WTC11 (cell line): ENCODE results near the gene FOXB2. TPM values are rescaled to one million over a fixed set of nuclear protein-coding genes. Genes with fewer than 3 reads are reported as not detected.

Experiments used
- ATAC-seq: fragments of 200-7000 bp; cut with Tn5 transposase; 2 replicates; pipeline ENCODE4 v1.10.0; 2021; ENCODE audit warnings: mild to moderate bottlenecking, moderate library complexity
- CTCF ChIA-PET: fragments of 300-600 bp; sonication (Branson Sonifier 250); formaldehyde crosslinking; loops from one replicate; lab custom pipeline; 2021; ENCODE audit warnings: antibody characterized with exemption; lab: Charles Lee
- POLR2A ChIA-PET: fragments of 350-600 bp; sonication (Branson Sonifier 250); formaldehyde crosslinking; loops from one replicate; lab custom pipeline; 2021; ENCODE audit warnings: antibody characterized with exemption; lab: Charles Lee
- DNase-seq: peaks from one replicate; pipeline ENCODE4 v3.0.0; 2021; ENCODE audit warnings: low spot score
- H3K27ac Mint-ChIP-seq: 2 replicates; pipeline ENCODE4 v1.8.0; 2021; ENCODE audit warnings: mixed read lengths
- H3K27me3 Mint-ChIP-seq: 2 replicates; pipeline ENCODE4 v1.8.0; 2021; ENCODE audit warnings: low read depth, mild to moderate bottlenecking, moderate library complexity, mixed read lengths
- H3K36me3 Mint-ChIP-seq: 2 replicates; pipeline ENCODE4 v1.8.0; 2021; ENCODE audit warnings: mixed read lengths
- H3K4me1 Mint-ChIP-seq: 2 replicates; pipeline ENCODE4 v1.8.0; 2022; ENCODE audit warnings: mixed read lengths
- H3K4me3 Mint-ChIP-seq: 2 replicates; pipeline ENCODE4 v1.8.0; 2021; ENCODE audit warnings: mild to moderate bottlenecking, moderate library complexity, mixed read lengths
- H3K9me3 Mint-ChIP-seq: 2 replicates; pipeline ENCODE4 v1.8.0; 2021; ENCODE audit warnings: mixed read lengths
- ATF3 ChIP-seq: sonication (generic); formaldehyde crosslinking; conservative IDR thresholded peaks from 2 replicates; pipeline ENCODE4 v1.8.1; 2022; ENCODE audit warnings: mild to moderate bottlenecking, missing genetic modification reagents
- FOXJ3 ChIP-seq: sonication (generic); formaldehyde crosslinking; IDR thresholded peaks from 2 replicates; pipeline ENCODE4 v1.9.0; 2021; ENCODE audit warnings: missing genetic modification reagents, mild to moderate bottlenecking, borderline replicate concordance
- GRHL2 ChIP-seq: fragments of 250-450 bp; sonication (Bioruptor Pico); IDR thresholded peaks from 2 replicates; pipeline ENCODE4 v1.8.0; 2022; ENCODE audit warnings: mild to moderate bottlenecking, moderate library complexity; ENCODE audit not compliant: insufficient replicate concordance, severe bottlenecking
- JUN ChIP-seq: sonication (generic); formaldehyde crosslinking; IDR thresholded peaks from 2 replicates; pipeline ENCODE4 v1.8.0; 2023; ENCODE audit warnings: mild to moderate bottlenecking, missing genetic modification reagents
- KAT7 ChIP-seq: sonication (generic); formaldehyde crosslinking; IDR thresholded peaks from 2 replicates; pipeline ENCODE4 v1.8.1; 2023; ENCODE audit warnings: missing genetic modification reagents, mild to moderate bottlenecking, borderline replicate concordance
- MLX ChIP-seq: sonication (generic); formaldehyde crosslinking; IDR thresholded peaks from 2 replicates; pipeline ENCODE4 v1.8.1; 2023; ENCODE audit warnings: mild to moderate bottlenecking, missing genetic modification reagents, moderate library complexity
- NFYB ChIP-seq: sonication (generic); formaldehyde crosslinking; conservative IDR thresholded peaks from 2 replicates; pipeline ENCODE4 v1.8.0; 2022; ENCODE audit warnings: low read depth, missing genetic modification reagents
- NR2C2 ChIP-seq: sonication (generic); formaldehyde crosslinking; IDR thresholded peaks from 2 replicates; pipeline ENCODE4 v1.8.0; 2022; ENCODE audit warnings: mild to moderate bottlenecking, missing genetic modification reagents
- SMAD3 ChIP-seq: sonication (generic); formaldehyde crosslinking; IDR thresholded peaks from 2 replicates; pipeline ENCODE4 v1.8.0; 2022; ENCODE audit warnings: missing genetic modification reagents, mild to moderate bottlenecking, borderline replicate concordance
- SP1 ChIP-seq: sonication (generic); formaldehyde crosslinking; conservative IDR thresholded peaks from 2 replicates; pipeline ENCODE4 v1.8.1; 2022; ENCODE audit warnings: missing genetic modification reagents
- USF1 ChIP-seq: sonication (generic); formaldehyde crosslinking; IDR thresholded peaks from 2 replicates; pipeline ENCODE4 v1.8.0; 2022; ENCODE audit warnings: mild to moderate bottlenecking, missing genetic modification reagents
- ZNF219 ChIP-seq: sonication (generic); formaldehyde crosslinking; IDR thresholded peaks from 2 replicates; pipeline ENCODE4 v1.8.0; 2023; ENCODE audit warnings: missing genetic modification reagents, mild to moderate bottlenecking, borderline replicate concordance
- ZNF281 ChIP-seq: sonication (generic); formaldehyde crosslinking; IDR thresholded peaks from 2 replicates; pipeline ENCODE4 v1.8.0; 2023; ENCODE audit warnings: mild to moderate bottlenecking, missing genetic modification reagents
- ZNF416 ChIP-seq: fragments of 250-450 bp; sonication (Bioruptor Pico); IDR thresholded peaks from 2 replicates; pipeline ENCODE4 v1.9.0; 2021; ENCODE audit warnings: mild to moderate bottlenecking, inconsistent platforms
- ZNF532 ChIP-seq: fragments of 250-450 bp; sonication (Bioruptor Pico); IDR thresholded peaks from 2 replicates; pipeline ENCODE4 v1.9.0; 2021; ENCODE audit warnings: mild to moderate bottlenecking, borderline replicate concordance
- total RNA-seq: library from RNA; stranded (reverse); gene quantifications from 3 replicates; pipeline ENCODE4 v1.2.3, GENCODE V29; 2021
- TF ChIP-seq, protein P1 (sequence below): sonication (generic); formaldehyde crosslinking; IDR thresholded peaks from 2 replicates; pipeline ENCODE4 v1.8.0; 2022; ENCODE audit warnings: mild to moderate bottlenecking, missing genetic modification reagents
- TF ChIP-seq, protein P2 (sequence below): sonication (generic); formaldehyde crosslinking; IDR thresholded peaks from 2 replicates; pipeline ENCODE4 v1.8.1; 2023; ENCODE audit warnings: mild to moderate bottlenecking, missing genetic modification reagents, borderline replicate concordance
- TF ChIP-seq, protein P3 (sequence below): sonication (generic); formaldehyde crosslinking; IDR thresholded peaks from 2 replicates; pipeline ENCODE4 v1.8.1; 2022; ENCODE audit warnings: low read depth, missing genetic modification reagents, borderline replicate concordance

The FOXB2 gene
- total RNA-seq, 1 experiment from 2014 or later: 0.22 TPM

GRCh38 chr9:77024776-77025545 lies 5.5 kb downstream of the FOXB2 start (continued):
- TF ChIP-seq, protein P1, sequence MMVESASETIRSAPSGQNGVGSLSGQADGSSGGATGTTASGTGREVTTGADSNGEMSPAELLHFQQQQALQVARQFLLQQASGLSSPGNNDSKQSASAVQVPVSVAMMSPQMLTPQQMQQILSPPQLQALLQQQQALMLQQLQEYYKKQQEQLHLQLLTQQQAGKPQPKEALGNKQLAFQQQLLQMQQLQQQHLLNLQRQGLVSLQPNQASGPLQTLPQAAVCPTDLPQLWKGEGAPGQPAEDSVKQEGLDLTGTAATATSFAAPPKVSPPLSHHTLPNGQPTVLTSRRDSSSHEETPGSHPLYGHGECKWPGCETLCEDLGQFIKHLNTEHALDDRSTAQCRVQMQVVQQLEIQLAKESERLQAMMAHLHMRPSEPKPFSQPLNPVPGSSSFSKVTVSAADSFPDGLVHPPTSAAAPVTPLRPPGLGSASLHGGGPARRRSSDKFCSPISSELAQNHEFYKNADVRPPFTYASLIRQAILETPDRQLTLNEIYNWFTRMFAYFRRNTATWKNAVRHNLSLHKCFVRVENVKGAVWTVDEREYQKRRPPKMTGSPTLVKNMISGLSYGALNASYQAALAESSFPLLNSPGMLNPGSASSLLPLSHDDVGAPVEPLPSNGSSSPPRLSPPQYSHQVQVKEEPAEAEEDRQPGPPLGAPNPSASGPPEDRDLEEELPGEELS (CRISPR knock-in tag): no peak
- TF ChIP-seq NR2C2 (CRISPR knock-in tag): no peak
- no peak for TF ChIP-seq ZNF416 (CRISPR knock-in tag)

DNA sequence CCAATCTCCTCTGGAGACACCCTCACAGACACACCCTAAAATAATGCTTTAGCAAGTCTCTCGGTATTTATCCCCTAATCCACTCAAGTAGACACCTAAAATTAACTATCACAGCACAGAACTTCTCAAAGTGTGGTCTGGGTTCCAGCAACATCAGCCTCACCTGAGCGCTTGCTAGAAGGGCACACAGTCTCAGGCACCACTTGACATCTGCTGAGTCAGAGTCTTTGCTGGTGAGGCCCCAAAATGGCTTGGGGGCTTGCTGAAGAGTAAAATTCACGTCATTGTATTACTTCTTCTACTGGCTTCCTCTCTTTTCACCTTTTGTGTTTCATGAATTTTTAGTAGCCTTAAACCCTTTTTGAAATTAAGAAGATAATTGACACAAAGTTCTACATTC lies 9.0 kb downstream of the FOXB2 start:
- TF ChIP-seq MLX (CRISPR knock-in tag) (no peak), JUN (CRISPR knock-in tag) (no peak), USF1 (no peak), ZNF219 (CRISPR knock-in tag) (no peak), NFYB (CRISPR knock-in tag) (no peak), GRHL2 (CRISPR knock-in tag) (no peak), SP1 (CRISPR knock-in tag) (no peak), ZNF532 (CRISPR knock-in tag) (no peak), KAT7 (CRISPR knock-in tag) (no peak), SMAD3 (CRISPR knock-in tag) (no peak), ZNF281 (CRISPR knock-in tag) (no peak), FOXJ3 (CRISPR knock-in tag) (no peak), ATF3 (CRISPR knock-in tag) (no peak)
- TF ChIP-seq, protein P2, sequence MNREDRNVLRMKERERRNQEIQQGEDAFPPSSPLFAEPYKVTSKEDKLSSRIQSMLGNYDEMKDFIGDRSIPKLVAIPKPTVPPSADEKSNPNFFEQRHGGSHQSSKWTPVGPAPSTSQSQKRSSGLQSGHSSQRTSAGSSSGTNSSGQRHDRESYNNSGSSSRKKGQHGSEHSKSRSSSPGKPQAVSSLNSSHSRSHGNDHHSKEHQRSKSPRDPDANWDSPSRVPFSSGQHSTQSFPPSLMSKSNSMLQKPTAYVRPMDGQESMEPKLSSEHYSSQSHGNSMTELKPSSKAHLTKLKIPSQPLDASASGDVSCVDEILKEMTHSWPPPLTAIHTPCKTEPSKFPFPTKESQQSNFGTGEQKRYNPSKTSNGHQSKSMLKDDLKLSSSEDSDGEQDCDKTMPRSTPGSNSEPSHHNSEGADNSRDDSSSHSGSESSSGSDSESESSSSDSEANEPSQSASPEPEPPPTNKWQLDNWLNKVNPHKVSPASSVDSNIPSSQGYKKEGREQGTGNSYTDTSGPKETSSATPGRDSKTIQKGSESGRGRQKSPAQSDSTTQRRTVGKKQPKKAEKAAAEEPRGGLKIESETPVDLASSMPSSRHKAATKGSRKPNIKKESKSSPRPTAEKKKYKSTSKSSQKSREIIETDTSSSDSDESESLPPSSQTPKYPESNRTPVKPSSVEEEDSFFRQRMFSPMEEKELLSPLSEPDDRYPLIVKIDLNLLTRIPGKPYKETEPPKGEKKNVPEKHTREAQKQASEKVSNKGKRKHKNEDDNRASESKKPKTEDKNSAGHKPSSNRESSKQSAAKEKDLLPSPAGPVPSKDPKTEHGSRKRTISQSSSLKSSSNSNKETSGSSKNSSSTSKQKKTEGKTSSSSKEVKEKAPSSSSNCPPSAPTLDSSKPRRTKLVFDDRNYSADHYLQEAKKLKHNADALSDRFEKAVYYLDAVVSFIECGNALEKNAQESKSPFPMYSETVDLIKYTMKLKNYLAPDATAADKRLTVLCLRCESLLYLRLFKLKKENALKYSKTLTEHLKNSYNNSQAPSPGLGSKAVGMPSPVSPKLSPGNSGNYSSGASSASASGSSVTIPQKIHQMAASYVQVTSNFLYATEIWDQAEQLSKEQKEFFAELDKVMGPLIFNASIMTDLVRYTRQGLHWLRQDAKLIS: no peak
- TF ChIP-seq, protein P3, sequence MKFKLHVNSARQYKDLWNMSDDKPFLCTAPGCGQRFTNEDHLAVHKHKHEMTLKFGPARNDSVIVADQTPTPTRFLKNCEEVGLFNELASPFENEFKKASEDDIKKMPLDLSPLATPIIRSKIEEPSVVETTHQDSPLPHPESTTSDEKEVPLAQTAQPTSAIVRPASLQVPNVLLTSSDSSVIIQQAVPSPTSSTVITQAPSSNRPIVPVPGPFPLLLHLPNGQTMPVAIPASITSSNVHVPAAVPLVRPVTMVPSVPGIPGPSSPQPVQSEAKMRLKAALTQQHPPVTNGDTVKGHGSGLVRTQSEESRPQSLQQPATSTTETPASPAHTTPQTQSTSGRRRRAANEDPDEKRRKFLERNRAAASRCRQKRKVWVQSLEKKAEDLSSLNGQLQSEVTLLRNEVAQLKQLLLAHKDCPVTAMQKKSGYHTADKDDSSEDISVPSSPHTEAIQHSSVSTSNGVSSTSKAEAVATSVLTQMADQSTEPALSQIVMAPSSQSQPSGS (CRISPR knock-in tag): no peak
- no peak overlapping the region for H3K4me3 Mint-ChIP-seq
- ATAC-seq: peak; percentile 66
- no peak for DNase-seq
- no peaks in the 10 kb centered on the region; the same call in 1 of the 2 replicates for H3K36me3 Mint-ChIP-seq
- POLR2A ChIA-PET: interaction anchor here (1.5 kb wide), 1 partner anchor 122 kb away, joined by 3 read pairs; no protein-coding TSS in a partner anchor
- no peak overlapping the region for H3K27ac Mint-ChIP-seq
- CTCF ChIA-PET: interaction anchor here (0.8 to 1.7 kb wide), 3 partner anchors 10 to 32 kb away, joined by 3 to 5 read pairs (median 4); no protein-coding TSS in a partner anchor
- H3K27me3 Mint-ChIP-seq: peaks cover 49% of the 10 kb centered on the region
- H3K9me3 Mint-ChIP-seq: no peaks in the 10 kb centered on the region
- H3K4me1 Mint-ChIP-seq: peaks cover 41% of the 10 kb centered on the region
